HG03139 (cell line): ENCODE measurements around the gene MATN1.

ENCODE experiments used
- ATAC-seq: cut with Tn5 transposase; IDR thresholded peaks from one replicate; pipeline ENCODE4 v1.9.1; 2021; ENCODE audit not compliant: unreplicated experiment

Gene MATN1

DNA sequence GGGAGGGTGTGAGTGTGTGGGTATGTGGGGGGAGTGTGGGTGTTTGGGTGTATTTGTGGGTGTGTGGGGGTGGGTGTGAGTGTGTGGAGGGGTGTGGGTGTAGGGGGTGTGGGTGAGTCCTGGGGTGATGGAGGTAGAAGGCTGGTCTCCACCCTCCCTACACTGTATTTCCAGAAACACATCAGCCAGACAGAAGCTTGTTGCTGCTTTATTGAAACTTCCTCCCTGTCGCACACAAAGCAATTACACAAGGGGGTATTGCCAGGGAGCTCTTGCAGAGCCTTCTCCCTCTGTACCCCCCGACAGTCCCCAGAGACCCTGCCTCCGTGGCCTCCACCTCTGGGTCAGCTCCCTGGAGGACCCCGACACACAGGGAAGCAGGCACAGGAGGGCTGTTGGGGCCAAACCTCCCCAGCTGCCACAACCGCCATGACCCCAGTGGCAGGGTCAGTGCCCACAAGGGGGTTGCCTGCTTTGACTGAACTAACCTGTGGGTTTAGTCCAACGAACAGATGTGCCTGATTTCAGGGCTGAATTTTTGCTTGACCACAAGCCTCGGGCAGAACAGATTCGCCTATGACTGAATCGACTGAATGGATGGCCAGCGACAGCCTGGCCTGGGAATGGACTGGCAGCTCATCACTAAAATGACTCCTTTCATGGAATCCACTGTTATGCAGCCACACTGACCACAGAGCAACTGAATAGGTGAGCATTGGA, 9.1 kb upstream of the MATN1 start:
- no peak for ATAC-seq

DNA sequence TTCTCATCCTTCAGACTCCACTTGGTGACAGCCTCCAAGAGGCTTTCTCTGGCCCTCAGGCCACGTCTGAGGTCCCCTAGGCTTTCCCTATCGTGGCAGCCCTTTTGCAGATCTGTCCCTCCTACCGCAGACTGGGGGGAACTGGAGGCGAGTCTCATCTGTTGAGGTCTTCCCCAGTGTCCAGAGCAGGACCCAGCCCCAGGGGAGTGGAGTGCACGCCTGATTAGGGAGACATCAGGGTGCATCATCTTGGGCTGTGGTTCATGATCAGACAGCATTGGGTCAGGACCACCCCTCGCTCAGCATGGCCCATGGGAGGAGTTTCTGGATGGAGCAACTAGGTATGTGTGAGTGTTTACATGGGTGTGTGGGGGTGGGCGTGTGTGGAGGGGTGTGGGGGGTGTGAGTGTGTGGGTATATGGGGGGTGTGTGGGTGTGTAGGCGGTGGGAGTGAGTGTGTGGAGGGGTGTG, 8.5 kb upstream of the MATN1 start:
- no peak for ATAC-seq

DNA sequence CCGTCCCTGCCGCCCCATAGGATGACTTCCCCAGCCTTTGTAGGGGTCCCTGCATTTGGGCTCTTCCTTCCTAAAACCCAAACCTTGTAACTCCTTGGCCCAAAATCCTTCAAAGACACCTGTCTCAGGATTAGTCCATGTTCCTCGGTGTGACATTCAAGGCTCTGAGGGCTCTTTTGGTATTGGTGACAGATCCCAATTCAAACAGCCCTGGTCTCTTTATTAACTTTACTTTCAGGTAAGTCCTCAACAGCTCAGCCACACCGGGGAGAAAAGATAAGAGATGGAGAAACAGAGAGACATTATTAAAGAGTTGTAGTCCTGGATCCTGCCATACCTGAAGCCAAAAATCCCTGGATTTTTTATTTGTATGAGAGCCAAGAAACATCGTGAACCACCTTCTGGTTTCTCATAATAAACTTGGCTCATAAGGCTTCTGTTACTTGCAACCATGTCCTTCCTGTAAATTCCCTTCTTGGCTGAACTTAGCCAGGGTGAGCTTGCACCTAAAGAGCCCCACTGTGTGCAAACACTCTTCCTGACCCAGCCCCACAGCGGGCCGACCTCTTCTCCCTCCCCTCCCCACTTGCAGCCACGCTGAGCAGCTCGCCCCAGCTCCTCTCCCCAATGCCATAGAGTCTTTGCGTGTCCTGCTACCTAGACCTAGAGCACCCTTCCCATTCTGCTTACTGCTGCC, 7.9 kb upstream of the MATN1 start:
- ATAC-seq: no peak

DNA sequence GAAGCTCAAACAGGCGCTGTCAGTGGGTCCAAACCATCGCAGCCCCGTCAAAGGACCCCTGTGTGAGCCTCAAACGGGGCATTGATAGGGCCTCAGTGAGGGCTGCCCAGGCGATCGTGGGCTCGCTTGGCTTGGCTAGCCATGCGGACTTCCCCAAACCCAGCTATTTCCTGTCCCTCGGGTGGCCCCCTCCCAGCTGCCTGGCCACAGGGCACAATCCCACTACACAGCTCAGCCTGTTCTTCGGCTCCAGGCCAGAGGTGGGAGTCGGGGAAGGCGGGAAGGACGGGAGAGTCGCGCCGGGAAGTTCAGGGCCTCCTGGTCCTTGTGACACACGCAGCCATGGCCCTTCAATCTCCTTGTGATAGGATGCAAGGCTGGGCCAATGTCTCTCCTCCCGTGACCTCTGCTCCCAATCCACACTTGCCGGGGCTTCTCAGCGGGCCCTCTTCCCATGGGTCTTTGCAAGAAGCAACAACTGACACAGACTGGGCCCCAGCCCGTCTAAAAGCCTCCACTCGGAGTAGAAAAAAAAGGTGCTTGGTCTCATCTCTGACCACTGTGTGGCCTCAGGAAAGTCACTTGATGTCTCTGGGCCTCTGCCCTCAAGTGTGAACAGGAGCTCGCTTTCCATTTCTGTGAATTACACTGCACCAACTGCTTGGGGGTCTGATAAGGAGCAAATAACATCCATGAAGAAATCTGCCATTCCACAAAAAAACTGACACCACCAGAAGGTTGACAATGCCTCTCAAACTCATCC, 7.1 kb upstream of the MATN1 start:
- no peak for ATAC-seq

DNA sequence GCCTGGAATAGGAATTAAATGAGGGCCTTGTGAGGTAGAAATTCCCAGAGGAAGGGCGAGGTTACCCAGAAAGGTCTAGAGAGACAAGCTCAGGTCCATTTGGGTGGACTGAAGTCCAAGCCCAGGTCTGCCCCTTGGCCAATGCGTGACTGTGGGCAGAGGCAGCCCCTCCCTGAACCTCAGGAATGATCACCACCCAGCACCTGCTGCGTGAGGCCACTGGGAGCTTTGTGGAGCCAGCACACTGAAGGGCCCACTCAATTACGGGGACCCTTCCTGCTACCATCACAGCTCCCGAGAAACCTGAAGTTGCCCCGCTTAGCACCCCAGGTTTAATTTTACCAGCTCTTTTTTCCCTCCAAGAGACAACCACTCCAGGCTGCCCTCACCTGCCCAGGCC, 6.5 kb upstream of the MATN1 start:
- no peak for ATAC-seq

DNA sequence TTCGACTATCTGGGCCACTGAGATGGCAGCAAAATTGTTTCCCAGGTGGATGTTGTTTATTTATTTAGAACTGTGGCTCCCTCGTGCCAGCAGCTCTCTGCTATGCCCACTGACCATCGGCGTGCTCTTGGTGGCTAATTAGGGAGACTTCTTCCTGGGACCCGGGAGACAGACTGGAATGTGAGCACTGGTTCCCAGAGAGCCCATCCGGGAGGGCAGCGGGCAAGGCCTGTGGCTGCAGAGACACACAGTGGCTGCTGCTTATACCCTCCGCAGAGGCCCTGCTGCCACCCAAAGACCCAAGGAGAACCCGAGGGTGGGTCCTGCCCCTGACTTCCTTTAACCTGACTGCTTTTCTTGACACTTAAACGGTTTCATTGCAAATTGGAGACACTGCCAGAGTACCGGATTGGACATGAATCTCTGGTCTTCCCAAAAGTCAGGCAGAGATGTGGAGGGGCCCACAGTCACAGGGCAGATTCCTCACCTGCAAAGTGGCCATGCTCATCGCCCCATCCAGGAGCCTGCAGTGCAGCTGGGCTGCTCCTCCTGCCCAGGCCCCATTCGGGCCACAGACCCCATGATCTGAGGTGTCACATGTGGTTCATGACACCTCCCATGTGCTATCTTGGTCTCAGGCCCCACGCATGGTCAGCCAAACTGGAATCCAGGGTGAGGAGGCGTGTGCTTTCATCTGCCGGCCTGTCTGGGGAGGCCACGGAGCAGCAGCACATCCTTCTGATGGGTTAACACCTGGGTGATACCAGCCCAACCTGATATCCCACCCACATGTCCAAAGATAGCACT, 5.7 kb upstream of the MATN1 start:
- ATAC-seq: no peak

DNA sequence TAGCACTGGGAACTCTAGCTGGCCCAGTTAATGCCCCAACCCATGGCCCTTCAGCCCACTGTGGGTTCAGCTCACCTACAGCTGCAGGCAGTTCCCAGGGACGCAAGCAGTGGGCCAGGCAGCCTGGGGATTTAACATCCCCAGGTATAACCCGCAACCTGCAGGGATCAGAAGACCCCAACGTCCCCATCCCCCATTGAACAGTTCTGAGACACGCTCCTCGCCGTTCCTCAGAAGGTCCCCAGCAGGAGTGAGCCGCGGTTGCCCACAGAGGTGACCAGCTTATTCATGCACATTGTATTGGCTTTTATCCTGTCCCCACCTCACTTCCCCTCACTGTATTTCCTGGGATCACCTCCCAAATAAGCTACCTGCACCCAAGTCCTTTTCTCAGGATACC, 5.0 kb upstream of the MATN1 start:
- no peak for ATAC-seq

DNA sequence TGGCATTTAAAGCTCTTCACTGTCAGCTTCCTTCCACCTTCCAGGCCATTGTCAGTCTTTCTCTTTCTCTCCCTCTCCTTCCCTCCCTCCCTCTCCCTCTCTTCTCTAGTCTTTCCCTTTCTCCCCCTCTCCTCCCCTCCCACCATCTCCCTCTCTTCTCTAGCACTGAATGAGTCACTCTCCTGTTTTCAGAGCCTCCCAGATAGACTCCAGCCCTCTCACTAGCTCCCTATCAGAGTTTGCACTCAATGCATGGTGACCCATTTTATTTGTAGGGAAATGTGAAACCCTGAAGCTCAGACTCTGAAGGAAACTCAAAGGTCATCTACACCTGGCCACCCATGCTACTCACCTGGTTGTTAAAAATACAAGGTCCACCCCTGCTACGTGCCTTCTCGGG, 4.4 kb upstream of the MATN1 start:
- no peak for ATAC-seq

DNA sequence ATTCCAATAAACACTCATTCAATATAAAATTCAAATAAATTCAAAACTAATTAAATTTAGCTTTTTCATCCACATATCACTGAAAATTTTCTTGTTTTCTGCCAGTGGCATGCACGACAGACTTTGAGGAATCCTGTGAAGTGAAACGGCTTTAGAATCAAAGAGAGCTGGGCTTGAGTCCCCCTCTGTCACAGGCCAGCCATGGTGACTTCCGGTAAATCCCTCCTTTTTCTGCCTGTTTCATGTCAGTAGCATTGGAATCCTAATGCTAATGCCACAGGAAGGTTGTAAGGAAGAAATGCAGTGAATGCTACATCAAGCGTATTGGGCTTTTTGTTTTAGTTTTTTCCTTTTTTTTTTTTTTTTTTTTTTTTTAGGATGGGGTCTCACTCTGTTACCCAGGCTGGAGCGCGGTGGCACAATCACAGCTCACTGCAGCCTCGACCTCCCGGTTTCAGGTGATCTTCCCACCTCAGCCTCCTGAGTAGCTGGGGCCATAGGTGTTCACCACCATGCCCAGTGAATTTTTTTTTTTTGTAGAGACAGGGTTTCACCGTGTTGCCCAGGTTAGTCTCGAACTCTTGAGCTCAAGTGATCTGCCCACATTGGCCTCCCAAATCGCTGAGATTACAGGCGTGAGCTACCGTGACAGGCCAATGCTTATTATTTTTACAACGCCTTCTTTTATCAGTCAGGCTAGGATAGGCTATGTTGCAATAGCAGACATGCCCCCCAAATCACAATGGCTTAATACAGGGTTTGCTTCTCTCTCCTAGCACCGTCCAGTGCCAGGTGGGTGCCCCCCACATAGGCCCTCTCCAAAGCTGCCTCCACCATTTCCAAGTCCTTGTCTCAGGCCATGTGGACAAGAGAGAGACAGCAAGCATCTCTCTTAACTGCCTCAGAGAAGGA, 3.6 kb upstream of the MATN1 start:
- no peak for ATAC-seq

DNA sequence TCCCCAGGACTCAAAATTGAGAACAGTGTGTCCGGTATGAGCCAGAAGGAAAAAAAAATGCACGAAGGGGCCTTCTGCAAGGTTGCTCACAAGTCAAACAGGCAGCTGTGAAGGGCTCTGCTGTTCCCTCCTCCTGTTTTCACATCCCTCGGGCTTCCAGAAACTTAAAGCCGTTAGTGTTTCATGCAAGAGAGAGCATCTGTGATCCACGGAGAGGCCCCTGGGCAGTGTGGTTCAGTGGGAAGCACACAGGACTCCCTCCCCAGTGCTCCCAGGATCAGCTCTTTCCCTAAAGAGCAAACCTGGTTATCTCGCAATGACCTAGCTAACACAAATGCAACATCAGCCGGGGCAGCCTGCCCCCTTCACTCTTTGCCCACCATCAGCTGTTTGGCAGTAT, 2.9 kb upstream of the MATN1 start:
- ATAC-seq: no peak

DNA sequence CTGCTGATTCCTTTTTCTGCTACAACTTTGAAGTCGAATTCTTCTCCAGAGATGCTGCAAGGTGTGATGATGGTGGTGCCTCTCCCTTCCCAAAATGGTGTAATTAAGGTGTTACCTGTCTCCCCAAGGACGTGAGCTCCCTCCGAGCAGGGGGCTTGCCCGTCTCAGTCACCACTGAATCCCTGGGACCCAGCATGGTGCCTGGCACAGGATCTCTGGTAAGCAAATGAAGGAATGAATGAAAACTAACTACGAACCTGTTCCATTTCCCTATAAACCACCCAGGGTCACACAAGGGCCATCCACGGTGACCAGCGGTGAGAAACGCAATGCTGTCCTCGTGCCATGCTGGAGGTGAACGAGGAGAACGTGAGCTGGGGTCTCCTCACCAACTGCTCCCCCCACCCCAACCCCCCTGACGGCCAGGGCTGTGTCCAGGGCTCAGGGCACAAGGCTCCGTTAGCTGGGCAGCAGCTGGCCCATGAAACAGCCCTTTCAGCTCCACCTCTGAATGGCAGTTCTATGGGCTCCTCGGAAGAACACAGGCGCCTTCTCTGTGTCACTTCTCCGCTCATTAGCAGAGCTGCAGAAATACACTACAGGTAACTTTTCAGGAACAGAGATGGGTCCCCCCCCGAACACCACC, 2.2 kb upstream of the MATN1 start:
- no peak for ATAC-seq

DNA sequence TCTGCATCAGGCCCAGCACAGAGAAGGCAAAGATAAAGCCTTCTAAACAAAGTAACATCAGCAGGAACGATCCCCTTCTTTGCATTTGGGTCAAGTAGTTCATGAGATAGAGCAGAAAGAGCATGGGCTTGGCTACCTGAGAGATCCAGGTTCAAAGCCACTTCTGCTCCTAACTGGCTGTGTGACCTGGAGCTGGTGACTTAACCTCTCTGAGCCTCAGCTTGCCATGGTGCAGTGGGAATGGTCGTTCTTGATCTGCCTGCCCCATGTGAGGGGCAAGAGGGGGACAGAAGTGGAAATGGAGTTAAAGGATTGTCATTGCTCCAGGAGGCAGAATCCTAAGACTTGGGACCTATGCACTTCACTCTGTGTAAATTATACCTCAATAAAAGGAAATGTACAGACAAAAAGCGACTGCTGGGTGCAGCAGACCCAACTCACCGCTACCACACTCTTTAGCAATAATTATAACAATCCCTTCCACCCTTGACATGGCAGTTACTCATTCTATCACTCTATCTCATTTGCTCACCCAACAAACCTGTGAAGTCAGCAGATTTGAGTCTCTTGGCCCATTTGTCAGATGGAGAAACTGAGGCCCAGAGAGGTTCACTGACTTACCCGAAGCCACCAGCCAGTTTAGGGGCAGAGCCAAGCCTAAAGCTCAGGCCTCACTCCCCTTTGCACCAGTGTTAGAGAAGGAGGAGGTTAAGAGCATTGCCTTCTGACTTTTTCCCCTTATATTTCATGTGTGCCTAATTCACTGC, 1.5 kb upstream of the MATN1 start:
- ATAC-seq: no peak

DNA sequence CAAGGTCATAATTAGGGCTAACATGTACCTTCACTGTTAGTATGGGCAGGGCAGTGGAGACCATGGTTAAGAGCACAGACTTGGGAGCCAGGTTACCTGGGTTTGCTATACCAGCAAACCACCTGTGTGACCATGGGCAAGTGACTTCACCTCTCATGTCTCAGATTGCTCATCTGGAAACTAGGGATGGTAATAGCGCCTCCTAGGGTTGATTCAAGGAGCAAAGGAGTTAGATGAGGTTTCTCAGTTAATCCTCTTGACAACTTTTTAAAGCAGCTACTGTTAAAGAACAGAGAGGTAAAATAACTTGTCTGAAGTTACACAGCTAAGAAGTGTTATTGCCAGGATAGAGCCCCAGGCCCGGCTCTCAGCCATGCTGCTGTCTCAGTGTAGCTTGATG, 790 bp upstream of the MATN1 start:
- no peak for ATAC-seq

DNA sequence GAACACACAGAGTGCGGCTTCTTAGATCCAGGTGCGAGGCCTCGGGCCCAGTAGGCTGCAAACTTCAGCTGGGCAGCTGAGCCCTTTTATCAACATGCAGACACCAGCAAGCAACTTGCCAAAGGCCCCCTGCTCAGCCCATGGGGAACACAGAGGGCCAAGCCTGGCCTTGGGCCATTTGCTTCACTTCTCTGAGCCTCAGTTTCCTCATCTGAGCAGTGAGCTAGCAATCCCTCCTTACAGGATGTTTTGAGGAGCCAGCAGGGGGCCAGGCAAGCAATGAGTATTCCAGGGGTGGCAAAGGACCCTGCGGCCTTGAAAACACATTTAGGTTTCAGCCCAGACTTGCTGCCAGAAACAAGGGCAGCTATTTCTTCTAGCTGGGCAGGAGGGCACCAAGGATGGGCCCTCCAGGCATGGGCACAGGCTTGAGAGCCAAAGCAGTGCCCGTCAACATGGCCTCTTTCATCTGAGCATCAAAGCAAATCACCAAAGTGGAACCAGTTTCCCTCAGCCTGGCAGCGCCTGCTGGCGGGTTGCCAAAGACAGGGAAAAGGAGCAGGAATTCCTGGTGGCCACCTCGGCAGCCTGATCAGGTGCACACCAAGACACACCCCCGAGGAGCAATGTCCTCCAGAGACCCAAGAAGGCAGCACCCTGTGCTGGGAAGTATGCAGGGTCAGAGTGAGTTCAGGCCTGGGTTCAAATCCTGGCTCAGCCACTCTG, 1.4 kb downstream of the MATN1 start:
- ATAC-seq: no peak

DNA sequence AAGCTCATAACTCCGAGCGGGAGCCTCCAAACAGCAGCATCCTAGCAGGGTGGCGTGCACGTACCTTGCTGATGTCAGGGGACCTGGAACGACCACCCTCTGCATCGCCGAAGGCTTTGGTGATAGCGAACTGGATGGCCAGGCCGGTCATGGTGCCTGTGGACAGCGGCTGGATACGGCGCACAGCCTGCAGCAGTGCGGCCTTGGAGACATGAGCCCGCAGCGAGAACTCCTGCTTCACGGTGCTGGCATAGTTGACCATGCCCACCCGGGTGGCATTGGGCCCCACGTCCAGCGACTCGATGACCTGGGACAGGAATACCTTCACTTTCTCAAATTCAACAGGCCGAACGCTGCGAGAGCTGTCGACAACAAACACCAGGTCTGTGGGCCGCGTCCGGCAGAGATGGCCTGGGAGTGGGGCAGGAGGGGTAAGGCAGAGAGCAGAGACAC, 2.0 kb downstream of the MATN1 start:
- ATAC-seq: no peak

DNA sequence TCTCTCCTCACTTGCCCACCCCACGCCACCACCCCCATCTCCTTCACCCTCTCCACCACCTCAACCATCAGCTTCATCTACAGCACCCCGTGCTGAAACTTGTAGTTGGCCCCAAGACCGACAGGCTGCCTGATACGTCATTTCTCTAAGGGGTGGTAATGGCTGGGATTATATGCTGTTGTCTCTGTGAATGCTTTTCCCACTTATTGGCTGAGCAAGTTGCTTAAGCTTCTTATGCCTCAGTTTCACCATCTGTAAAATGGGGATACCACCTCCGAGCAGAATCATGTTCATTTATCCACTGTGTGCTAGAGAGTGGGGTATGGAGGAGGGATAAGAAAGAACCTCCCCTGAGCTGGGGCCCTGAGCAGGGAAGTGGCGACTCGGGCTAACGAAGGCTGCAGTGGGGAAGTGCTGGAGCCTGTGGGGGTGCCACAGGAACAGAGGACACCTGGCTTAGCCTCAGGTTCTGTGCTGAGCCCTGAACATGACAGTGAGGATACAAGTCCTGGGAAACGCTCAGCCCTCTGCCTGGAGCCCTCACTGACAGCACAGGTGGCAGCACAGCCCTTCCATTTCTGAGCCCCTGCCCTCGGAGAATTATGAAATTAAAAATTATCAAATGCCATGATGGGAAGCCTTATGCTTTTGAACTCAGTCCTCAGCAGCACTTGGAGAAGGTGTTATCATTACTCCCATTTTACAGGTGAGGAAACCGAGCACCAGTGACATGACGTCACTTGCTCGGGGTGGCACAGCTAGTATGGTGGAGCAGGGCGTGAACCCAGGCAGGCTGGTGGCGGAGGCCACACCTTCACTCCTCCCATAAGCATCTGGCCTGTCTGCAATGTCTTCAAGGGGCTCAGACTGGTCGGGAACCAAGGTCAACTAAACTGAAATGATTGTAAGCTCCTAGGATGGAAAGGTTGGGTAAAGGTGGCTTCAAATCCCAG, 2.8 kb downstream of the MATN1 start:
- ATAC-seq: no peak
